Activated CD8-positive, alpha-beta T cell treated with anti-CD3 and anti-CD28 coated beads for 36 hours (primary cell): Measurements from ENCODE around the gene WDSUB1. TPM values are rescaled to one million over a fixed set of nuclear protein-coding genes. Genes with fewer than 3 reads are reported as not detected.

ENCODE experiments used
- ATAC-seq: fragments of 200-7000 bp; cut with Tn5 transposase; one replicate; pipeline ENCODE4 v1.10.0; 2021; ENCODE audit warnings: mild to moderate bottlenecking, moderate library complexity
- CTCF ChIA-PET: fragments of 350-600 bp; sonication (Branson Sonifier 250); formaldehyde crosslinking; loops from one replicate; lab custom pipeline; 2021; ENCODE audit warnings: antibody characterized with exemption; lab: Charles Lee
- POLR2A ChIA-PET: fragments of 350-600 bp; sonication (Branson Sonifier 250); formaldehyde crosslinking; loops from one replicate; lab custom pipeline; 2021; ENCODE audit warnings: antibody characterized with exemption; lab: Charles Lee
- DNase-seq: peaks from one replicate; pipeline ENCODE4 v3.0.0-alpha.2; 2020
- H3K27ac Mint-ChIP-seq: one replicate; pipeline ENCODE4 v1.8.0; 2021; ENCODE audit warnings: mild to moderate bottlenecking, mixed read lengths
- H3K27me3 Mint-ChIP-seq: one replicate; pipeline ENCODE4 v1.8.0; 2021; ENCODE audit warnings: mixed read lengths
- H3K36me3 Mint-ChIP-seq: one replicate; pipeline ENCODE4 v1.8.0; 2021; ENCODE audit warnings: low read depth, mixed read lengths
- H3K4me1 Mint-ChIP-seq: one replicate; pipeline ENCODE4 v1.8.0; 2021; ENCODE audit warnings: low read depth, mixed read lengths
- H3K4me3 Mint-ChIP-seq: one replicate; pipeline ENCODE4 v1.8.0; 2021; ENCODE audit warnings: mild to moderate bottlenecking, moderate library complexity, mixed read lengths
- H3K9me3 Mint-ChIP-seq: one replicate; pipeline ENCODE4 v1.8.0; 2021; ENCODE audit warnings: mixed read lengths
- intact Hi-C: fragments of 100-400 bp; cut with micrococcal nuclease; formaldehyde crosslinking; loops from one replicate; pipeline ENCODE4 v1.10.0; 2022
- total RNA-seq, 2 experiments: library from RNA; stranded (reverse); gene quantifications; one replicate each; pipeline ENCODE4 v1.2.3, GENCODE V29; 2021
- TF ChIP-seq, protein P1 (sequence below): fragments of 200-600 bp; IDR thresholded peaks from one replicate; pipeline ENCODE4 v1.8.0; 2022; ENCODE audit warnings: antibody characterized with exemption, mild to moderate bottlenecking

The WDSUB1 gene
- total RNA-seq, 2 experiments from 2014 or later, result 6.8 to 8.6 TPM

GRCh38 chr2:159206736-159207380 lies 79.6 kb downstream of the WDSUB1 start:
- Mint-ChIP-seq H3K4me1 (peaks cover 32% of the 10 kb centered on the region), H3K36me3 (no peaks in the 10 kb centered on the region), H3K27ac (no peak overlapping the region), H3K9me3 (no peaks in the 10 kb centered on the region), H3K27me3 (no peaks in the 10 kb centered on the region), H3K4me3 (no peak overlapping the region)
- TF ChIP-seq, protein P1, sequence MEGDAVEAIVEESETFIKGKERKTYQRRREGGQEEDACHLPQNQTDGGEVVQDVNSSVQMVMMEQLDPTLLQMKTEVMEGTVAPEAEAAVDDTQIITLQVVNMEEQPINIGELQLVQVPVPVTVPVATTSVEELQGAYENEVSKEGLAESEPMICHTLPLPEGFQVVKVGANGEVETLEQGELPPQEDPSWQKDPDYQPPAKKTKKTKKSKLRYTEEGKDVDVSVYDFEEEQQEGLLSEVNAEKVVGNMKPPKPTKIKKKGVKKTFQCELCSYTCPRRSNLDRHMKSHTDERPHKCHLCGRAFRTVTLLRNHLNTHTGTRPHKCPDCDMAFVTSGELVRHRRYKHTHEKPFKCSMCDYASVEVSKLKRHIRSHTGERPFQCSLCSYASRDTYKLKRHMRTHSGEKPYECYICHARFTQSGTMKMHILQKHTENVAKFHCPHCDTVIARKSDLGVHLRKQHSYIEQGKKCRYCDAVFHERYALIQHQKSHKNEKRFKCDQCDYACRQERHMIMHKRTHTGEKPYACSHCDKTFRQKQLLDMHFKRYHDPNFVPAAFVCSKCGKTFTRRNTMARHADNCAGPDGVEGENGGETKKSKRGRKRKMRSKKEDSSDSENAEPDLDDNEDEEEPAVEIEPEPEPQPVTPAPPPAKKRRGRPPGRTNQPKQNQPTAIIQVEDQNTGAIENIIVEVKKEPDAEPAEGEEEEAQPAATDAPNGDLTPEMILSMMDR, result no peak
- ATAC-seq (no peak), DNase-seq (no peak)
- CTCF ChIA-PET, result interaction anchor here (0.6 to 1.0 kb wide), 2 partner anchors 88 to 253 kb away, joined by 3 read pairs; no protein-coding TSS in a partner anchor
- intact Hi-C loops, result no loop called here
- POLR2A ChIA-PET, result no interaction called here

DNA sequence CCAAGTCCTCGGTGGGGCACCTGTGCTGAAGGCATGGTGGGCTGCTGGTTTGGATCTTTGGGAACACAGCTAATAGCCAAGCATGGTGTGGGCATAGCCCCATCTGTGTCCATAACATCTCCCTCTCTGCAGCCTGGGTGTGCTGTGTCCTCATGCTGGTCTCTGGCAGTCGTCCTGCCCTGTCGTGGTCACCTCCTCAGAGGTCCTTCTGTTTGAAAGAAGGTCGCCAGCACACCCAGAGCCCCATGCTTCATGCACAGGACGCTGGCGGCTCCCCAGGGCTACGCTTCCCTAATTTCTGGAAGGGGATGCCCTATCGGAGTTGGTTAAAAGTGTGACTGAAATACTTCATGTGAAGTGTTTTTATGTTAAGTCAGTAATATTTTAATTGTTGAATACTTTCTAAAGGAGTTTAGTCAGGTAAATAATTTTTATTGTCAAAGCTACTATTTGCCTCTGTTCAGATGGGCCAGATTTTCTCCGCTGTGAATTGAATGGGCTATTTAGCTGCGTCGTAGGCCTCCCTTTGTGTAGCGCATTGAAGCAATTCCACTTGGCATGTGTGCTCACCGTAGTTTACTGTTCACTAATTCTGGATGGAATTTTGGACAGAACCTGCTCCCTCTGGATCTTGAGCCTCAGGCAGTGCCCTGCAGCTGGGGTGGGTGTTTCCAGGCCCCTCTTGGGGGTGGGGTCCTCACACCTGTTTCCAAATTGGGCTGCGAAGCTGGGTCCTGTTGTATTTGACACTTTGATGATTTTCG lies 81.9 kb downstream of the WDSUB1 start:
- TF ChIP-seq, protein P1, result no peak
- H3K27ac Mint-ChIP-seq, result no peak overlapping the region
- no peak overlapping the region for H3K4me3 Mint-ChIP-seq
- no peaks in the 10 kb centered on the region for H3K36me3 Mint-ChIP-seq
- DNase-seq, result no peak
- ATAC-seq, result no peak
- ChIA-PET CTCF (interaction anchor here (1.0 kb wide), 1 partner anchor 13 kb away, joined by 3 read pairs; no protein-coding TSS in a partner anchor), POLR2A (no interaction called here)
- no peaks in the 10 kb centered on the region for H3K9me3 Mint-ChIP-seq
- intact Hi-C loops, result no loop called here
- H3K4me1 Mint-ChIP-seq, result peaks cover 30% of the 10 kb centered on the region
- H3K27me3 Mint-ChIP-seq, result no peaks in the 10 kb centered on the region

GRCh38 chr2:159202568-159203071 lies 83.9 kb downstream of the WDSUB1 start:
- ATAC-seq (no peak), DNase-seq (no peak)
- Mint-ChIP-seq H3K4me3 (no peak overlapping the region), H3K27me3 (no peaks in the 10 kb centered on the region), H3K4me1 (peaks cover 16% of the 10 kb centered on the region), H3K36me3 (no peaks in the 10 kb centered on the region), H3K9me3 (no peaks in the 10 kb centered on the region), H3K27ac (no peak overlapping the region)
- ChIA-PET CTCF (no interaction called here), POLR2A (no interaction called here)
- intact Hi-C loops, result no loop called here
- TF ChIP-seq, protein P1, result no peak

- intact Hi-C loops, result no loop called here
- TF ChIP-seq, protein P1, result no peak
- no peaks in the 10 kb centered on the region for H3K9me3 Mint-ChIP-seq
- POLR2A ChIA-PET, result no interaction called here
- no peaks in the 10 kb centered on the region for H3K36me3 Mint-ChIP-seq
- H3K27ac Mint-ChIP-seq, result peak overlapping the region; percentile 23
- DNase-seq (peak; percentile 61), ATAC-seq (peak; percentile 93)
- no peak overlapping the region for H3K4me3 Mint-ChIP-seq
- peaks cover 15% of the 10 kb centered on the region for H3K4me1 Mint-ChIP-seq
- H3K27me3 Mint-ChIP-seq, result no peaks in the 10 kb centered on the region
- CTCF ChIA-PET, result interaction anchor here (1.3 kb wide), 1 partner anchor 15 kb away, joined by 4 read pairs; no protein-coding TSS in a partner anchor
Observed at GRCh38 chr2:159201360-159202063, 85.0 kb downstream of the WDSUB1 start.
